Duodenal mucosa (tissue), 2 donors: ENCODE measurements around the gene HLF.
"Not testable (repeated sequence)": the region's sequence is repeated elsewhere in the genome, so short reads cannot be mapped to it uniquely, and the experiment has no call there.

Source experiments
- H3K27ac ChIP-seq: one replicate; pipeline ENCODE4 v1.7.0; 2013; ENCODE audit warnings: low read depth, low read length
- H3K27me3 ChIP-seq, 2 donors: one replicate each; pipeline ENCODE4 v1.7.0; 2013; ENCODE audit warnings: low read length in 2 of 2, control low read depth in 1 of 2; ENCODE audit not compliant: insufficient read depth in 2 of 2, control insufficient read depth in 1 of 2
- H3K36me3 ChIP-seq, 2 donors: one replicate each; pipeline ENCODE4 v1.7.0; 2013; ENCODE audit warnings: low read length in 2 of 2, control low read depth in 1 of 2; ENCODE audit not compliant: insufficient read depth in 2 of 2, control insufficient read depth in 1 of 2
- H3K4me1 ChIP-seq, 2 donors: one replicate each; pipeline ENCODE4 v1.7.0; 2013; ENCODE audit warnings: low read length in 2 of 2, control low read depth in 1 of 2; ENCODE audit not compliant: insufficient read depth in 2 of 2, control insufficient read depth in 1 of 2
- H3K4me3 ChIP-seq, 2 donors: one replicate each; pipeline ENCODE4 v1.7.0; 2013; ENCODE audit warnings: low read length in 2 of 2, low read depth in 1 of 2
- H3K9ac ChIP-seq, 2 donors: one replicate each; pipeline ENCODE4 v1.7.0; 2013; ENCODE audit warnings: low read length in 2 of 2, low read depth in 1 of 2
- H3K9me3 ChIP-seq, 2 donors: one replicate each; pipeline ENCODE4 v1.7.0; 2013; ENCODE audit warnings: low read length in 2 of 2, control low read depth in 1 of 2; ENCODE audit not compliant: control insufficient read depth in 1 of 2

HLF gene

GRCh38 chr17:55327225-55328088 is 62.7 kb downstream of the HLF start:
- H3K4me1 ChIP-seq: peaks cover 5 to 13% of the 10 kb centered on the region in 2 donors

GRCh38 chr17:55328514-55328913 is 63.8 kb downstream of the HLF start:
- not testable (repeated sequence) for H3K27me3 ChIP-seq, H3K27ac ChIP-seq, H3K9me3 ChIP-seq, H3K36me3 ChIP-seq, H3K9ac ChIP-seq, H3K4me3 ChIP-seq
- peaks cover 5 to 18% of the 10 kb centered on the region in 2 donors for H3K4me1 ChIP-seq

More at GRCh38 chr17:55327225-55328088, 62.7 kb downstream of the HLF start:
- Histone ChIP-seq H3K27me3 (no peaks in the 10 kb centered on the region), H3K4me3 (no peak overlapping the region), H3K27ac (no peak overlapping the region), H3K9ac (no peak overlapping the region), H3K9me3 (no peaks in the 10 kb centered on the region), H3K36me3 (no peaks in the 10 kb centered on the region)

GRCh38 chr17:55330344-55330933 is 65.7 kb downstream of the HLF start:
- no peaks in the 10 kb centered on the region for H3K36me3 ChIP-seq
- no peak overlapping the region for H3K27ac ChIP-seq
- no peaks in the 10 kb centered on the region for H3K27me3 ChIP-seq
- H3K9me3 ChIP-seq: no peaks in the 10 kb centered on the region
- peaks cover 5 to 18% of the 10 kb centered on the region in 2 donors for H3K4me1 ChIP-seq
- no peak overlapping the region for H3K4me3 ChIP-seq
- no peak overlapping the region for H3K9ac ChIP-seq

GRCh38 chr17:55332296-55333041 is 67.7 kb downstream of the HLF start:
- Histone ChIP-seq H3K36me3 (no peaks in the 10 kb centered on the region), H3K9me3 (no peaks in the 10 kb centered on the region), H3K4me1 (peaks cover 5 to 17% of the 10 kb centered on the region in 2 donors), H3K4me3 (no peak overlapping the region), H3K27ac (no peak overlapping the region), H3K9ac (no peak overlapping the region), H3K27me3 (no peaks in the 10 kb centered on the region)

- no peaks in the 10 kb centered on the region for H3K9me3 ChIP-seq
- no peak overlapping the region for H3K4me3 ChIP-seq
- no peaks in the 10 kb centered on the region for H3K27me3 ChIP-seq
- peaks cover 5 to 15% of the 10 kb centered on the region in 2 donors for H3K4me1 ChIP-seq
- no peak overlapping the region for H3K9ac ChIP-seq
- no peaks in the 10 kb centered on the region for H3K36me3 ChIP-seq
- no peak overlapping the region for H3K27ac ChIP-seq
Observed at GRCh38 chr17:55334285-55334684, 69.5 kb downstream of the HLF start.

- no peak overlapping the region for H3K27ac ChIP-seq
- H3K27me3 ChIP-seq: no peaks in the 10 kb centered on the region
- no peaks in the 10 kb centered on the region for H3K9me3 ChIP-seq
- peaks cover 5 to 15% of the 10 kb centered on the region in 2 donors for H3K4me1 ChIP-seq
- no peaks in the 10 kb centered on the region for H3K36me3 ChIP-seq
- H3K4me3 ChIP-seq: no peak overlapping the region
- no peak overlapping the region for H3K9ac ChIP-seq
Observed at GRCh38 chr17:55334881-55335540, 70.3 kb downstream of the HLF start.

GRCh38 chr17:55335625-55336024 is 70.9 kb downstream of the HLF start:
- no peak overlapping the region for H3K9ac ChIP-seq
- no peaks in the 10 kb centered on the region for H3K9me3 ChIP-seq
- no peak overlapping the region for H3K4me3 ChIP-seq
- peaks cover 0 to 14% of the 10 kb centered on the region in 2 donors for H3K4me1 ChIP-seq
- H3K27ac ChIP-seq: no peak overlapping the region
- H3K27me3 ChIP-seq: no peaks in the 10 kb centered on the region
- no peaks in the 10 kb centered on the region for H3K36me3 ChIP-seq

- Histone ChIP-seq H3K36me3 (no peaks in the 10 kb centered on the region), H3K9ac (no peak overlapping the region), H3K27ac (no peak overlapping the region), H3K4me1 (peaks cover 0 to 9% of the 10 kb centered on the region in 2 donors), H3K27me3 (no peaks in the 10 kb centered on the region), H3K9me3 (no peaks in the 10 kb centered on the region), H3K4me3 (no peak overlapping the region)
Observed at GRCh38 chr17:55336426-55336825, 71.7 kb downstream of the HLF start.

GRCh38 chr17:55340176-55340575 is 75.4 kb downstream of the HLF start:
- no peak overlapping the region for H3K4me3 ChIP-seq
- H3K4me1 ChIP-seq: no peaks in the 10 kb centered on the region
- H3K27ac ChIP-seq: no peak overlapping the region
- no peaks in the 10 kb centered on the region for H3K27me3 ChIP-seq
- no peaks in the 10 kb centered on the region for H3K9me3 ChIP-seq
- no peaks in the 10 kb centered on the region for H3K36me3 ChIP-seq
- H3K9ac ChIP-seq: no peak overlapping the region
